Measurements from ENCODE around the gene SHANK1.
"Not testable (repeated sequence)": the region's sequence is repeated elsewhere in the genome, so short reads cannot be mapped to it uniquely, and the experiment has no call there.

The SHANK1 gene

GRCh38 chr19:50753879-50754278 lies 34.3 kb upstream of the SHANK1 start:
- no peaks in the 10 kb centered on the region for H3K4me1 ChIP-seq (ENCODE audit: control insufficient read depth, insufficient read depth, low read length)
- H3K27me3 ChIP-seq (ENCODE audit: control insufficient read depth, insufficient read depth, low read length): no peaks in the 10 kb centered on the region
- H3K27ac ChIP-seq (ENCODE audit: low read length): no peak overlapping the region
- no peak for DNase-seq (ENCODE audit: low read depth, low spot score)
- H3K9me3 ChIP-seq (ENCODE audit: control insufficient read depth, insufficient read depth, low read length): no peaks in the 10 kb centered on the region; the same call in none of the 2 replicates
- WGBS (ENCODE audit: insufficient coverage, insufficient read length): no CpG with 5 or more reads among the region's 4 CpGs
- no peak overlapping the region for H3K4me3 ChIP-seq (ENCODE audit: low read length)
- no peaks in the 10 kb centered on the region for H3K36me3 ChIP-seq (ENCODE audit: control insufficient read depth, insufficient read depth, low read length)

- Histone ChIP-seq H3K4me3 (ENCODE audit: low read length) (no peak overlapping the region), H3K27me3 (ENCODE audit: control insufficient read depth, insufficient read depth, low read length) (no peaks in the 10 kb centered on the region), H3K9me3 (ENCODE audit: control insufficient read depth, insufficient read depth, low read length) (no peaks in the 10 kb centered on the region; the same call in none of the 2 replicates), H3K4me1 (ENCODE audit: control insufficient read depth, insufficient read depth, low read length) (no peaks in the 10 kb centered on the region), H3K36me3 (ENCODE audit: control insufficient read depth, insufficient read depth, low read length) (no peaks in the 10 kb centered on the region), H3K27ac (ENCODE audit: low read length) (no peak overlapping the region)
- no peak for DNase-seq (ENCODE audit: low read depth, low spot score)
- no CpG with 5 or more reads among the region's 15 CpGs for WGBS (ENCODE audit: insufficient coverage, insufficient read length)
Measured at GRCh38 chr19:50750010-50750409, 30.4 kb upstream of the SHANK1 start.

GRCh38 chr19:50749490-50749889 lies 29.9 kb upstream of the SHANK1 start:
- no CpG with 5 or more reads among the region's 6 CpGs for WGBS (ENCODE audit: insufficient coverage, insufficient read length)
- Histone ChIP-seq H3K27me3 (ENCODE audit: control insufficient read depth, insufficient read depth, low read length) (no peaks in the 10 kb centered on the region), H3K27ac (ENCODE audit: low read length) (no peak overlapping the region), H3K4me3 (ENCODE audit: low read length) (no peak overlapping the region), H3K4me1 (ENCODE audit: control insufficient read depth, insufficient read depth, low read length) (no peaks in the 10 kb centered on the region), H3K36me3 (ENCODE audit: control insufficient read depth, insufficient read depth, low read length) (no peaks in the 10 kb centered on the region), H3K9me3 (ENCODE audit: control insufficient read depth, insufficient read depth, low read length) (no peaks in the 10 kb centered on the region; the same call in none of the 2 replicates)
- DNase-seq (ENCODE audit: low read depth, low spot score): no peak

GRCh38 chr19:50747141-50747540 lies 27.5 kb upstream of the SHANK1 start:
- not testable (repeated sequence) for H3K4me3 ChIP-seq (ENCODE audit: low read length); H3K36me3 ChIP-seq (ENCODE audit: control insufficient read depth, insufficient read depth, low read length); DNase-seq (ENCODE audit: low read depth, low spot score); H3K4me1 ChIP-seq (ENCODE audit: control insufficient read depth, insufficient read depth, low read length); H3K9me3 ChIP-seq (ENCODE audit: control insufficient read depth, insufficient read depth, low read length); H3K27ac ChIP-seq (ENCODE audit: low read length); H3K27me3 ChIP-seq (ENCODE audit: control insufficient read depth, insufficient read depth, low read length)
- no CpG with 5 or more reads among the region's 14 CpGs for WGBS (ENCODE audit: insufficient coverage, insufficient read length)

- no peaks in the 10 kb centered on the region for H3K4me1 ChIP-seq (ENCODE audit: control insufficient read depth, insufficient read depth, low read length)
- peaks cover 8% of the 10 kb centered on the region for H3K9me3 ChIP-seq (ENCODE audit: control insufficient read depth, insufficient read depth, low read length)
- no CpG with 5 or more reads among the region's 10 CpGs for WGBS (ENCODE audit: insufficient coverage, insufficient read length)
- no peaks in the 10 kb centered on the region for H3K27me3 ChIP-seq (ENCODE audit: control insufficient read depth, insufficient read depth, low read length)
- no peaks in the 10 kb centered on the region for H3K36me3 ChIP-seq (ENCODE audit: control insufficient read depth, insufficient read depth, low read length)
- DNase-seq (ENCODE audit: low read depth, low spot score): no peak
- no peak overlapping the region for H3K27ac ChIP-seq (ENCODE audit: low read length)
- no peak overlapping the region for H3K4me3 ChIP-seq (ENCODE audit: low read length)
Measured at GRCh38 chr19:50745221-50745620, 25.6 kb upstream of the SHANK1 start.

- Histone ChIP-seq H3K36me3 (ENCODE audit: control insufficient read depth, insufficient read depth, low read length) (no peaks in the 10 kb centered on the region), H3K27me3 (ENCODE audit: control insufficient read depth, insufficient read depth, low read length) (no peaks in the 10 kb centered on the region), H3K27ac (ENCODE audit: low read length) (no peak overlapping the region), H3K9me3 (ENCODE audit: control insufficient read depth, insufficient read depth, low read length) (peaks cover 16% of the 10 kb centered on the region), H3K4me1 (ENCODE audit: control insufficient read depth, insufficient read depth, low read length) (no peaks in the 10 kb centered on the region), H3K4me3 (ENCODE audit: low read length) (no peak overlapping the region)
- no peak for DNase-seq (ENCODE audit: low read depth, low spot score)
- no CpG with 5 or more reads among the region's 6 CpGs for WGBS (ENCODE audit: insufficient coverage, insufficient read length)
Measured at GRCh38 chr19:50743537-50743936, 23.9 kb upstream of the SHANK1 start.

GRCh38 chr19:50741179-50741933 lies 21.8 kb upstream of the SHANK1 start:
- WGBS (ENCODE audit: insufficient coverage, insufficient read length): no CpG with 5 or more reads among the region's 18 CpGs
- no peak overlapping the region for H3K4me3 ChIP-seq (ENCODE audit: low read length)
- no peaks in the 10 kb centered on the region for H3K36me3 ChIP-seq (ENCODE audit: control insufficient read depth, insufficient read depth, low read length)
- H3K9me3 ChIP-seq (ENCODE audit: control insufficient read depth, insufficient read depth, low read length): peaks cover 17% of the 10 kb centered on the region
- no peak overlapping the region for H3K27ac ChIP-seq (ENCODE audit: low read length)
- H3K4me1 ChIP-seq (ENCODE audit: control insufficient read depth, insufficient read depth, low read length): no peaks in the 10 kb centered on the region
- DNase-seq (ENCODE audit: low read depth, low spot score): no peak
- H3K27me3 ChIP-seq (ENCODE audit: control insufficient read depth, insufficient read depth, low read length): no peaks in the 10 kb centered on the region

GRCh38 chr19:50739914-50740426 lies 20.4 kb upstream of the SHANK1 start:
- Histone ChIP-seq H3K4me1 (ENCODE audit: control insufficient read depth, insufficient read depth, low read length) (no peaks in the 10 kb centered on the region), H3K27me3 (ENCODE audit: control insufficient read depth, insufficient read depth, low read length) (no peaks in the 10 kb centered on the region), H3K4me3 (ENCODE audit: low read length) (no peak overlapping the region), H3K9me3 (ENCODE audit: control insufficient read depth, insufficient read depth, low read length) (peaks cover 20% of the 10 kb centered on the region), H3K36me3 (ENCODE audit: control insufficient read depth, insufficient read depth, low read length) (no peaks in the 10 kb centered on the region), H3K27ac (ENCODE audit: low read length) (no peak overlapping the region)
- no peak for DNase-seq (ENCODE audit: low read depth, low spot score)
- WGBS (ENCODE audit: insufficient coverage, insufficient read length): 100% methylated on average over 4 of the region's 11 CpGs

- Histone ChIP-seq H3K4me1 (ENCODE audit: control insufficient read depth, insufficient read depth, low read length) (no peaks in the 10 kb centered on the region), H3K27ac (ENCODE audit: low read length) (no peak overlapping the region), H3K27me3 (ENCODE audit: control insufficient read depth, insufficient read depth, low read length) (no peaks in the 10 kb centered on the region), H3K36me3 (ENCODE audit: control insufficient read depth, insufficient read depth, low read length) (no peaks in the 10 kb centered on the region), H3K9me3 (ENCODE audit: control insufficient read depth, insufficient read depth, low read length) (peaks cover 22% of the 10 kb centered on the region), H3K4me3 (ENCODE audit: low read length) (no peak overlapping the region)
- WGBS (ENCODE audit: insufficient coverage, insufficient read length): no CpG with 5 or more reads among the region's 23 CpGs
- no peak for DNase-seq (ENCODE audit: low read depth, low spot score)
Measured at GRCh38 chr19:50739132-50739913, 19.7 kb upstream of the SHANK1 start.

GRCh38 chr19:50736338-50736737 lies 16.7 kb upstream of the SHANK1 start:
- Histone ChIP-seq H3K27ac (ENCODE audit: low read length) (no peak overlapping the region), H3K4me3 (ENCODE audit: low read length) (no peak overlapping the region), H3K27me3 (ENCODE audit: control insufficient read depth, insufficient read depth, low read length) (no peaks in the 10 kb centered on the region), H3K4me1 (ENCODE audit: control insufficient read depth, insufficient read depth, low read length) (no peaks in the 10 kb centered on the region), H3K36me3 (ENCODE audit: control insufficient read depth, insufficient read depth, low read length) (no peaks in the 10 kb centered on the region), H3K9me3 (ENCODE audit: control insufficient read depth, insufficient read depth, low read length) (peaks cover 21% of the 10 kb centered on the region)
- WGBS (ENCODE audit: insufficient coverage, insufficient read length): 100% methylated on average over 2 of the region's 5 CpGs
- no peak for DNase-seq (ENCODE audit: low read depth, low spot score)

Data from iPS DF 6.9 (cell line).